Measurements from ENCODE around the gene ENTPD1.

ENTPD1 gene

DNA sequence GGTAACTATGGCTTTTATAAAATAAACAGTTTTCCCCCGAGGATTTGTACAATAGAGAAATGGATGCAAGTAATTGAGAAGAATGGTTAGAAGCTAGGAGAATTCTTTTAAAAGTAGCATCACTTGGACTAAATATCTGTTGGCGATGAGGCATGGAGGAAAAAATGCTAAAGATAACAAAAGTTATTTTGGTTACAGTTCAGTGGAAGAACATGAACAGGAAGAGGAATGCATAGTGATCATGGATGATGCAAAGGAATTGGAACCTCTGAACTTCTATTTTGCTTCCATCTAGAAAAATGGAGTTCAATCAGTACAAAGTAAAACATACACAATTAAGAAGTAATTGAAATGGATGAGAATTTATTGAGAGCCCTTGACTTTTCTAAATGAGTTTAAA is 32.9 kb downstream of the ENTPD1 start:
- TF ChIP-seq, protein P1, sequence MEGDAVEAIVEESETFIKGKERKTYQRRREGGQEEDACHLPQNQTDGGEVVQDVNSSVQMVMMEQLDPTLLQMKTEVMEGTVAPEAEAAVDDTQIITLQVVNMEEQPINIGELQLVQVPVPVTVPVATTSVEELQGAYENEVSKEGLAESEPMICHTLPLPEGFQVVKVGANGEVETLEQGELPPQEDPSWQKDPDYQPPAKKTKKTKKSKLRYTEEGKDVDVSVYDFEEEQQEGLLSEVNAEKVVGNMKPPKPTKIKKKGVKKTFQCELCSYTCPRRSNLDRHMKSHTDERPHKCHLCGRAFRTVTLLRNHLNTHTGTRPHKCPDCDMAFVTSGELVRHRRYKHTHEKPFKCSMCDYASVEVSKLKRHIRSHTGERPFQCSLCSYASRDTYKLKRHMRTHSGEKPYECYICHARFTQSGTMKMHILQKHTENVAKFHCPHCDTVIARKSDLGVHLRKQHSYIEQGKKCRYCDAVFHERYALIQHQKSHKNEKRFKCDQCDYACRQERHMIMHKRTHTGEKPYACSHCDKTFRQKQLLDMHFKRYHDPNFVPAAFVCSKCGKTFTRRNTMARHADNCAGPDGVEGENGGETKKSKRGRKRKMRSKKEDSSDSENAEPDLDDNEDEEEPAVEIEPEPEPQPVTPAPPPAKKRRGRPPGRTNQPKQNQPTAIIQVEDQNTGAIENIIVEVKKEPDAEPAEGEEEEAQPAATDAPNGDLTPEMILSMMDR (IDR thresholded peaks at IDR 0.05; ENCODE audit: insufficient read depth, low read length, poor library complexity, severe bottlenecking): no peak
- DNase-seq (ENCODE audit: extremely low read depth, insufficient read length): no peak
- H3K4me3 ChIP-seq (replicated peaks; ENCODE audit: low read depth, low read length): no peak overlapping the region
- no peaks in the 10 kb centered on the region for H3K27me3 ChIP-seq (replicated peaks; ENCODE audit: control insufficient read depth, insufficient read depth, low read length)
- peaks cover 2% of the 10 kb centered on the region for H3K36me3 ChIP-seq (ENCODE audit: control insufficient read depth, insufficient read depth, low read length)

DNA sequence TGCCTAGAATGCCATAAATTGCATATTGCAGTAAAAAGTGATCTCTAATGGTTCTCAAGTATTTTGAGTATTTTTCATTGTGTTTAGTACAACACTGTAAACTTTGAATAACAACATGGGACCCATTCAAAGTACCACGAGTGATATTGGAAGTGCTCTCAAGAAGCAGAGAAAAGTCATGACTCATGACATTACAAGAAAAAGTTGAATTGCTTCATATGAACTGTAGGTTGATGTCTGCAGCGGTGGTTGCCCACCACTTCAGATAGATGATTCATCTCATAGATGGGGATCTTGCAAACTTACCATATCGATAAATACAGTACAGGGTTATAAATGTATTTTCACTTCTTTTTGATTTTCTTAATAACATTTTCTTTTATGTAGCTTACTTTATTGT is 33.9 kb downstream of the ENTPD1 start:
- no peak for DNase-seq (ENCODE audit: extremely low read depth, insufficient read length)
- TF ChIP-seq, protein P1 (IDR thresholded peaks at IDR 0.05; ENCODE audit: insufficient read depth, low read length, poor library complexity, severe bottlenecking): no peak
- no peaks in the 10 kb centered on the region for H3K27me3 ChIP-seq (replicated peaks; ENCODE audit: control insufficient read depth, insufficient read depth, low read length)
- H3K4me3 ChIP-seq (replicated peaks; ENCODE audit: low read depth, low read length): no peak overlapping the region
- H3K36me3 ChIP-seq (ENCODE audit: control insufficient read depth, insufficient read depth, low read length): peaks cover under 1% of the 10 kb centered on the region

DNA sequence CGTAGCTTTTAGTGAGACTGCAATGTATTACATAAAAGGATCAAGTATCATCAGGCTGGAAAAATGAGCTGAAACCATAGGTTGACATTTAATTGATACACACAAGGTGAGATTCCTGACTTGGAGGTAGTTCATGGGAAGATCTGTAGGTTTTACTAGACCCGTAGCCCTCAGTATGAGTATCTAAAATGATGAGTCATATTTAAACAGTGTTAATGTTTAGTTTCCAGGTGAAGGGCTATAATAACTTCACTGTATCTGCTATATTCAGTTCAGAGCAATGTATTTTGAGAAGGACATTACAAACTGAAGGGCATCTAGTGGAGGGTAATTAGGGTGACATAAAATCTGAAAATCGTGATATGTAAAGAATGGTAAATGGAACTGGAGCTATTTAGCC is 35.0 kb downstream of the ENTPD1 start:
- Histone ChIP-seq H3K4me3 (replicated peaks; ENCODE audit: low read depth, low read length) (no peak overlapping the region), H3K27me3 (replicated peaks; ENCODE audit: control insufficient read depth, insufficient read depth, low read length) (no peaks in the 10 kb centered on the region), H3K36me3 (ENCODE audit: control insufficient read depth, insufficient read depth, low read length) (no peaks in the 10 kb centered on the region)
- TF ChIP-seq, protein P1 (IDR thresholded peaks at IDR 0.05; ENCODE audit: insufficient read depth, low read length, poor library complexity, severe bottlenecking): no peak
- DNase-seq (ENCODE audit: extremely low read depth, insufficient read length): no peak

DNA sequence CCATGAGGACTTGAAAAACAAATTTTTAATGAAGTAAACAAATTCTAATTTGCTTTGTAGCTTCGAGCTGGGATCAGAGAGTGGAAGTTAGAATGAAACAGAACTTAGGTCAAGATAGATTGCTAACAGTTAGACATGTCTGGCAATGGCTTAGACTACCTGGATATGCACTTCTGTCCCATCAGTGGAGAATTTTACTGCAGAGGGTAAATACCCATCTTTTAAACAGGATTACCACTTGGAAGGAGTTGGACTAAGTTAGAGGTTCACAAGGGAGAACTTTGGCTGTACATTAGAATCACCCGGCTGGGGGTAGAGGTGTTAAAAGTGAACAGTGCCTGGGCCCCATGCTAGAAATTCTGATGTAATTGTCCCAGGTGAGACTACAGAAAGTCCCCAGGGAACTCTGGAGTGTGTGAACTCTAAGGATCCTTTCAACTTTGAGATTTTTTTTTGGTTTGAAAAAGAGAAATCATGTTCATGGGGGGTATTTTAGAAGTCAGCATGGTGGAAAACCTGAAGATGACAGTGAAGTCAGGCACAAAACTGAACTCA is 35.5 kb downstream of the ENTPD1 start:
- DNase-seq (ENCODE audit: extremely low read depth, insufficient read length): no peak
- TF ChIP-seq, protein P1 (IDR thresholded peaks at IDR 0.05; ENCODE audit: insufficient read depth, low read length, poor library complexity, severe bottlenecking): no peak
- Histone ChIP-seq H3K36me3 (ENCODE audit: control insufficient read depth, insufficient read depth, low read length) (no peaks in the 10 kb centered on the region), H3K27me3 (replicated peaks; ENCODE audit: control insufficient read depth, insufficient read depth, low read length) (no peaks in the 10 kb centered on the region), H3K4me3 (replicated peaks; ENCODE audit: low read depth, low read length) (no peak overlapping the region)

DNA sequence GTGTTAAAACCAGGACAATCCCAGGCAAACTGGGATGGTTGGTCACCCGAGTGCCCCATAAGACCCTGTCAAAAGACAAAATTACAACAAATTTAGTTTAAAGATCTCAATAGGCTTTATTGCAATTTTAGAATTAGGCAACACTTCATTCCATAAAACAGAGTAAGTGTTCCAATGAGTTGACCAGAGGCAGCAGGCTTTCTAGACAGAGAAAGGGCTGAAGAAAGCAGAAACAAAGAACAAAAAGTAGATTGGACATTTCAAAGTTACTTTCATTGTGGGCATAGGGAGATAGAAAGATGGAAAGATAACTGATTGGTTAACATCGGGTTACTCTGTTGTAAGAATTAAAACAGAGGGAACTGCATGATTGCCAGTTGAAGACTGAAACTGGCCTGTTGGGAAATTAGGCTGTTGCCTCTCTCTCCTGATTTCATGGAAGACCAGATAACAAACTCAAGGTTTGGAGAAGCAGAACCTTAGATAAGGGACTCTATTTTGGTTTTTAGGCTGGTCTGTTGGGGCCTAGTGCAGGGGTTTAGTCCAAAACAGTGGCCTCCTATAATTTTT is 36.3 kb downstream of the ENTPD1 start:
- H3K4me3 ChIP-seq (replicated peaks; ENCODE audit: low read depth, low read length): no peak overlapping the region
- no peak for DNase-seq (ENCODE audit: extremely low read depth, insufficient read length)
- TF ChIP-seq, protein P1 (IDR thresholded peaks at IDR 0.05; ENCODE audit: insufficient read depth, low read length, poor library complexity, severe bottlenecking): no peak
- no peaks in the 10 kb centered on the region for H3K27me3 ChIP-seq (replicated peaks; ENCODE audit: control insufficient read depth, insufficient read depth, low read length)
- H3K36me3 ChIP-seq (ENCODE audit: control insufficient read depth, insufficient read depth, low read length): no peaks in the 10 kb centered on the region

DNA sequence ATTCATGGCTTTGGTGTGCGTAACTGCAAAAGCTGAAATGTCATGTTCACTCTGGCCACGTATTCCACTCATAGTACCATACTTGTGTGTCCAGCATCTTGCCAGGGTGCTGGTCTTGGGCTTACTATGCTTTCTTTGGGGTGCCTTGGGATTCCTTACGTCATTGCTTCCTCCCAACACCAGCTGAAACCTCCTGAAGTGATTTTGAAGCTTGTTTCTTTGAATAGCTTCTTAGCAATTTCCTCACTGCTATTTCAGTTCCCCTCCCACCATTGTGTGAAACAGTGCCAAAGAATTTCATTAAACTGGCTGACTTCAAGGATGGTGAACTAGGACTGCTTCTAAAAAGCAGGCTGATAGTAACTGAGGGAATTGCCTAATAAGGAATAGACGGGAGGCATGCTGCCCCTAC is 36.9 kb downstream of the ENTPD1 start:
- no peak for DNase-seq (ENCODE audit: extremely low read depth, insufficient read length)
- TF ChIP-seq, protein P1 (IDR thresholded peaks at IDR 0.05; ENCODE audit: insufficient read depth, low read length, poor library complexity, severe bottlenecking): no peak
- Histone ChIP-seq H3K36me3 (ENCODE audit: control insufficient read depth, insufficient read depth, low read length) (no peaks in the 10 kb centered on the region), H3K4me3 (replicated peaks; ENCODE audit: low read depth, low read length) (no peak overlapping the region), H3K27me3 (replicated peaks; ENCODE audit: control insufficient read depth, insufficient read depth, low read length) (no peaks in the 10 kb centered on the region)
